ENCODE results near the gene TMEM98.
"Not testable (repeated sequence)": the region's sequence is repeated elsewhere in the genome, so short reads cannot be mapped to it uniquely, and the experiment has no call there.

The TMEM98 gene

GRCh38 chr17:32916134-32916533 lies 11.8 kb upstream of the TMEM98 start:
- no peak for DNase-seq
- no peaks in the 10 kb centered on the region for H3K27me3 ChIP-seq
- no peaks in the 10 kb centered on the region for H3K9me3 ChIP-seq
- no peak overlapping the region for H3K4me3 ChIP-seq
- H3K27ac ChIP-seq: no peak overlapping the region
- intact Hi-C loops (cut with DNase I; ENCODE audit: low total_unique reads): no loop called here
- peaks cover 0 to 11% (median 8%) of the 10 kb centered on the region in 4 donors for H3K4me1 ChIP-seq
- TF ChIP-seq CTCF (IDR thresholded peaks at IDR 0.05): no peak
- H3K36me3 ChIP-seq: no peaks in the 10 kb centered on the region

- TF ChIP-seq CTCF (IDR thresholded peaks at IDR 0.05): no peak
Observed at GRCh38 chr17:32917081-32917480, 10.9 kb upstream of the TMEM98 start.

DNA sequence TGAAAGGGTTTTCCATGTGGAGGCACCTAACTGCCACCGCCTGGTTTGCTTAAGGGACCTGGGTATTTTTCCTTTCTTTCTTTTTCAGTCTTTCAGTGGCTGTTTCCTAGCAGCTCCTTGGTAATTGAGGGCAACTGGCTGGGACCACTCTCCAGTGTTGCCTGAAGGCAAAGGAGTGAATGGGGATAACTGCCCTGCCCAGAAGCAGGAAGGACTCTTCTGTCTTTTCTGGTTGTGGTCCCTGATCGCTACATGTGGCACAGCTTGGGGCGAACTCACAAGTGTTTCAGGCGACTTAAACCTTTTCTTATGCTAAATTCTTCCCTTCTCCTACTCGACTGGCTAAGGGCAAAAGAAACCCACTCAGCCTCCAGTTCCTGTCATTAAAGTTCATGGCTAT lies 10.1 kb upstream of the TMEM98 start:
- intact Hi-C loops (cut with DNase I; ENCODE audit: low total_unique reads): no loop called here

More at GRCh38 chr17:32917081-32917480, 10.9 kb upstream of the TMEM98 start:
- intact Hi-C loops (cut with DNase I; ENCODE audit: low total_unique reads): no loop called here
- Histone ChIP-seq H3K4me1 (peaks cover 0 to 2% (median under 1%) of the 10 kb centered on the region in 4 donors), H3K27ac (no peak overlapping the region), H3K27me3 (no peaks in the 10 kb centered on the region), H3K9me3 (no peaks in the 10 kb centered on the region), H3K4me3 (no peak overlapping the region), H3K36me3 (no peaks in the 10 kb centered on the region)
- no peak for DNase-seq

DNA sequence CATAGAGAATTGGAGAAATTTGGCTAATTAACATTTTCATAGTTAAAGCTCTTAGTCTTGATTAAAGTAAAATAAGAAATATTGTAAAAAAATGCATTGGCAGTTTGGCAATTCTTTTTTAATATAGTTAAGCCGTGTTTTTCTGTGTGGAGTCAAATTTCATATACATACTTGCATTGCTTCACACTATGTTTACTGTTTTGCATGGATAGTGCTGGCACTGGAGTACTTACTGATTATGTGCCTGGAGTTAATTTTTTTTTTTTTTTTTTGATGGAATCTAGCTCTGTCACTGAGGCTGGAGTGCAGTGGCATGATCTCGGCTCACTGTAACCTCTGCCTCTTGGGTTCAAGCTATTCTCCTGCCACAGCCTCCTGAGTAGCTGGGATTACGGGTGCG lies 8.1 kb upstream of the TMEM98 start:
- not testable (repeated sequence) for H3K27ac ChIP-seq

More for the DNA sequence above, 10.1 kb upstream of the TMEM98 start:
- Histone ChIP-seq H3K4me1 (no peaks in the 10 kb centered on the region), H3K9me3 (no peaks in the 10 kb centered on the region), H3K36me3 (no peaks in the 10 kb centered on the region), H3K27me3 (no peaks in the 10 kb centered on the region), H3K27ac (no peak overlapping the region), H3K4me3 (no peak overlapping the region)
- DNase-seq: no peak
- TF ChIP-seq CTCF (IDR thresholded peaks at IDR 0.05): no peak

DNA sequence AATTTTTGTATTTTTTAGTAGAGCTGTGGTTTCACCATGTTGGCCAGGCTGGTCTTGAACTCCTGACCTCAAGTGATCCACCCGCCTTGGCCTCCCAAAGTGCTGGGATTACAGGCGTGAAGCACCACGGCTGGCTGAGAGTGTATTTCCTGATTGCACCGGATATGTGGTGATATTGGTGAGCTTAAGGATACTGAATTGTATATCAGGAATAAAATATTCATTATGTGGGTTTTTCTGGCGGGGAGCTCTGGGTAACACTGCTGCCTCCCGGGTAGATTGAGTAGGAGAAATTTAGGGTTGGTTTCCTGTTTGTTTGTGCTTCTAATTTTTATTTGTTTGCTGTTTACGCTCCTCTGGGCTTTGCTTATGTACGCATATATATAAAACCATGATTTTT lies 7.7 kb upstream of the TMEM98 start:
- DNase-seq: no peak
- no peak overlapping the region for H3K4me3 ChIP-seq
- no peak for TF ChIP-seq CTCF (IDR thresholded peaks at IDR 0.05)
- H3K9me3 ChIP-seq: no peaks in the 10 kb centered on the region
- no peaks in the 10 kb centered on the region for H3K27me3 ChIP-seq
- no peaks in the 10 kb centered on the region for H3K4me1 ChIP-seq
- intact Hi-C loops (cut with DNase I; ENCODE audit: low total_unique reads): no loop called here
- H3K27ac ChIP-seq: no peak overlapping the region
- no peaks in the 10 kb centered on the region for H3K36me3 ChIP-seq

More for the DNA sequence above, 8.1 kb upstream of the TMEM98 start:
- H3K4me1 ChIP-seq; H3K36me3 ChIP-seq; H3K27me3 ChIP-seq; H3K9me3 ChIP-seq; intact Hi-C loops (cut with DNase I; ENCODE audit: low total_unique reads); DNase-seq; H3K4me3 ChIP-seq: not testable (repeated sequence)

- intact Hi-C loops (cut with DNase I; ENCODE audit: low total_unique reads): no loop called here
- H3K4me1 ChIP-seq: no peaks in the 10 kb centered on the region
- H3K4me3 ChIP-seq: no peak overlapping the region
- H3K36me3 ChIP-seq: no peaks in the 10 kb centered on the region
- H3K27ac ChIP-seq: no peak overlapping the region
- no peak for DNase-seq
- no peaks in the 10 kb centered on the region for H3K9me3 ChIP-seq
- no peak for TF ChIP-seq CTCF (IDR thresholded peaks at IDR 0.05)
- H3K27me3 ChIP-seq: no peaks in the 10 kb centered on the region
Observed at GRCh38 chr17:32921017-32921416, 6.9 kb upstream of the TMEM98 start.

- H3K9me3 ChIP-seq; H3K27ac ChIP-seq; H3K36me3 ChIP-seq; H3K4me3 ChIP-seq; H3K4me1 ChIP-seq; H3K27me3 ChIP-seq; DNase-seq; intact Hi-C loops (cut with DNase I; ENCODE audit: low total_unique reads): not testable (repeated sequence)
Observed at GRCh38 chr17:32923905-32924304, 4.0 kb upstream of the TMEM98 start.

Data from tibial artery (tissue), 4 donors.